Measurements from ENCODE around the gene CENPT.
"Not testable (repeated sequence)": the region's sequence is repeated elsewhere in the genome, so short reads cannot be mapped to it uniquely, and the experiment has no call there.

Gene CENPT

DNA sequence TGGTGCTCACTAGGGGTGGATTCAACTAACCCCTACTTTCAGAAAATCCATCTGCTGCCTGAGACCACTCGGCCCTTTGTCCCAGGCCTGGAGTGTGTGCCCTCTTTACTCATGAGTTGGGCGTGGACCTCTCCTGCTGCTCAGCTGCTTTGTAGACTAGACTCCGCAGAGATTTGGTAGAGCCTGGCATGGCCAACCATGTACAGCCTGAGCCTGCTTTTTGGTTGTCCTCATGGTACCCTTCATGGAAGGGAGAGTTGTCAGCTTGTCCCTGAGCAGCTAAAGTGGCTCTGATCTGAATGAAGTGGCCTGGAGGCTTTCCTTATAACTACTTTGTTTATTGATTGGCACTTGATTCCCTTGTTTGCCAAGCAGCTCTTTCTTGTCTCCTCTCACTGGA, 26.9 kb upstream of the CENPT start:
- DNase-seq, result no peak

DNA sequence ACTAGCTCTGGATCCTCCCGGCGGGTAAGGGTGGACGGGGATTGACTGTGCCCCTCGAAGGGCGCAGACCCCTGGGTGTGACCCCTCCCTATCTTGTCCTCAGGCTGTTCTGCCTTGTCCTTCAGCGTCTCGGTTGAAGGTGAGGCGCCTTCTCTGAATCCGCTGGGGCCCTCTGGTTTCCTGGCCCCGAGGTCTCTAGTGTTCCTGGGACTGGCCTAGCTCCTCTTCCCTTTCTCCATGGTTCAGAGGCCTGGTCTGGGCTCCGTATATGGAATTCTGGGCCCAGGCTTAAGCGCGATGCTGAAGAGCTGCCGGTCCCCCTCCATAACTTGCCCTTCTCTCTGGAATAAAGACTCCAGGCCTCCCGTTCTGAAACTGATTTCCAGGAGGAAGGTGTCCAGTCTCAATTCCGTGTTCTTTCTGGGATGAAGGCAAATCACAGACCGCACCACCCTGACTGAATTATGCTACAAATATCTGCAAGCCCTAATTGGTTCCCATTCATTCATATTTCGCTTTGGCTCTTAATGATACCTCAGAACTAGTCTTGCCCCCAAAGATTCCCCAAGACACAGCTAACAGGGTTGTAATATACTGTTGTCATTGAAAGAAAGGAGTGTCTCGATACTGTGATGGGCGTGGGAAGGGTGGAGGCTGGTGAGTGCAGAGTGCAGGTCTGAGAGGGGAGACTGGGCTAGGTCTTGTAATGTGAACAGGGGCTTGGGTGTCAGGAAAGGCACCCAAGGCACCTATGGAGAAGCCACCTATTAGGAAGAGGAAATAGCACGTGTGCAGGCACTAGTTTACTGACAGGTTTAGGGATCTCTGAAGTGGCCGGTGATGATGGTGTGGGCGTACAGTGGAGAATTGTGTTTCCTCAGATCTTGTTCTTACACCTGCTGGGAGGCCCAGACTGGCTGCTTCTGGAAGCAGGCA, 26.2 kb upstream of the CENPT start:
- DNase-seq, result no peak

DNA sequence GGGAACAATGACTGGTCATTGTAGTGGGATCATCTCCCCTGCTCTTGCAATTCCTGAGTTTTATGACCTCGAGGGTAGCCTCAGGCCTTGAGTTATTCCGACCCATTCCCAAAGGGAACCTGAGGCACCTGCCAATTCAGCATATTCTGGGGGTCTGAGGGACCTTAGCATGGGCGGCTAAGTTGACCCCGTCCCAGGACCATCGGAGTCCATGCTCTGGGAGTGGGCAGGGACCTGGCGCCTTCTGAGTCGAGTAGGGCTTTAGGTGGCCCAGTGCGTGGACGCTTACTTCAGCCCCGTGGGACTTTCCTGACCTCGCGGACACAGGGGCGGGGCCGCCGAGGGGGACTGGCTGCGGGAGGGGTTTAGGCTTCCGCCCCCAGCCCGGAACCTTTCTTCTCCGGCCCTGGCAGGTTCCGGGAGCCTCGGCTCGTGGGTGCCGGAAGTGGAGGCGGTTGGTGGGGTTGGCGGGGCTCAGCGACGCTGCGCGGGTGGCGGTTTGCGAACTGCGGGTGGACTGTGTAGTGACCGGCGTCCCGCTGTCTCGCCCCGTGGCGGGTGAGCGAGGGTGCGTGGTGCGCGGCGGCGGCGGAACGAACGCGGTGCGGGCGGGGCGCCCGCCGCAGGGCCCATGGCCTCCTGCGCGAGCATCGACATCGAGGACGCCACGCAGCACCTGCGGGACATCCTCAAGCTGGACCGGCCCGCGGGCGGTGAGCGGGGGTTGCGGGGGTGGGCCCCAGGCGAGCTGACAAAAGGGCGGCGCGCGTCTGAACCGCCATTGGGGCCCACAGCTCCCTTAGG, 25.3 kb upstream of the CENPT start, which contains the start of gene EDC4:
EDC4 (plus strand) TSS at position 422 of the 804 bp plus-strand sequence; CDS start at position 632, 210 bp downstream.
- DNase-seq, result peak; percentile 32

DNA sequence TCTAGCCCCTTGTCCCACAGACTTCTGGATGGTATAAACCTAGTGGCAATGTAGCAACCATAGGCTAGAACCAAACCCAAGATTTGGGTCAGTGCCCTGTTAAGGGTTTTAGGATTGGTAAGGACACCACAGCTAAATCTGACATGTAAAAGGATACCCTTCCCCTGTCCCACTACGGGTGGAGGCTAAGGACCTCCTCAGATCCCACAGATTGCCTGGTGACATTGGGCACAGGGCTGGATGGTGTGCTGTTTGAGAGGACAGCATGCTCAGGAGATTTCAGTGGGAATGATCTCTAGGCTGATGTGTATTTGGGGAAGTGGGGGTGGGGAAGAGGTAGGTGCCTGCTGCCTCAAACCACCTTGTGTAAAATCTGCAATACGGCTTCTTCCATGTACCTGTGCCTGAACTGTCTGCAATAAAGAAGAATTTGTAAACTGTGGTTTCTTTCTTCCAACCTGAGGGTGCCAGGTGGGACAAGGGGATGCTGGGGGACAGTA, 24.7 kb upstream of the CENPT start:
- DNase-seq, result no peak

DNA sequence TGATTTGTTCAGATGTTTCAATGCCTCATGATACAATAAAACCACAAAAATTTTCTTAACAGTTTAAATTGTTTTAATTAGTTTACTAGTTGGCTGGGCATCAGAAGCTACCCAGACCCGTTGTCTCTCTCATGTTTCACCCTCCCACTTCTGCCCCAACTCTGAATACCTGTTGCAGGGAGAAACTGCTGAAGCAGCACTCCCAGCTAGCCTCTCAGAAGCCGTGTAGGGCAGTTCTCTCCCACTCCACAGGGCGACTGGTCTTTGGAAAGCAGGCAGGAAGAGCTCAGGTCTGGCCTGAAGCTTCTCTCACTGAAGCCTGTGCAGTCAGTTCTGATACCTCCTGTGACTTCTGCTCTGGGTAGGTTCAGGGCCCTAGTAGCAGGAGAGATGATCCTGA, 23.8 kb upstream of the CENPT start:
- DNase-seq, result no peak

DNA sequence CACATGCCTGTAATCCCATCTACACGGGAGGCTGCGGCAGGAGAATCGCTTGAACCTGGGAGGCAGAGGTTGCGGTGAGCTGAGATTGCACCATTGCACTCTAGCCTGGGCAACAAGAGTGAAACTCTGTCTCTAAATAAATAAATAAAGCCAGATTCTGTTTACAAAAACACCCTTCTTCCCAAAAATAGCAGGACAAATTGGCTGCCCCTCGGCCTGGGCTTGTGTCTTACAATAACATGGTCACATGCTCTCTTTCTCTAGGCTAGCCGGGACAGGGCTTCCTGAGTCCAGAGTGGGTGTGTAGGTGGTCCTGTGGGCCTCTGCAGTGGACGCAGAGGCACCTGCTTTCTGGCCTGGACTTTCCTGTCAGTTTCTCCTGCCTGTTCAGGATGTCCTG, 22.2 kb upstream of the CENPT start:
- DNase-seq, result no peak

DNA sequence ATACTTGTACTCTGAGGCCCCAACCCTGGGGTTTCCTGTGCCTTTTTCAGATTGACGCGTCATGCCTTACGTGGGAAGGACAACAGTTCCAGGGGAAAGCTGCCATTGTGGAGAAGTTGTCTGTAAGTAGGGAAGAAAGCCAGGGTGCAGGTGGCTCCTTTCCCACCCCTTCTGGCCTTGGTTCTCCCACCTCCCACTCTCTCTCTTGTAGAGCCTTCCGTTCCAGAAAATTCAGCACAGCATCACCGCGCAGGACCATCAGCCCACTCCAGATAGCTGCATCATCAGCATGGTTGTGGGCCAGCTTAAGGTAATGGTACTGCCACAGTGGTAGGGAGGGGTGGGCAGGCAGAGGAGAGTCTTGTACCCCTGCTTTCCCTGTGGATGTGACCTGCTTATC, 20.8 kb upstream of the CENPT start:
- no peak for DNase-seq

DNA sequence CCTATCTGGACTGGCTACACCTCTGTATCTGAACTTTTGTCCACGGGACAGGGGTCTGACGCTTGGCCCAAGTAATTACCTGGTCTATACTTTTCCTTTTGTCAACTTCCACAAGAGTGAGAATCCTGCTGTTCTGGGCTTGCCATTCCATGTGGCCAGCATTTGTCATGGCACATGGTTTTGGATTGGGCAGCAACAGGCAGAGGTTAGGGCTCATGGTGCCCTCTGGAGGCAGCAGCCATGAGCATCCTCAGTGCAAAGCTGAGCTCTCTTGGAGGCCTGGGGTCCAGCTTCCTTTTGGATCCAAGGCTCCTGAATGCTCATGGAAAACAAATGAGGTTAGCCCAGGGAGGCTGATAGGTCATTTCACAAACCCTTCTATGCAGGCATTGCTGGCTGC, 17.8 kb upstream of the CENPT start:
- no peak for DNase-seq

DNA sequence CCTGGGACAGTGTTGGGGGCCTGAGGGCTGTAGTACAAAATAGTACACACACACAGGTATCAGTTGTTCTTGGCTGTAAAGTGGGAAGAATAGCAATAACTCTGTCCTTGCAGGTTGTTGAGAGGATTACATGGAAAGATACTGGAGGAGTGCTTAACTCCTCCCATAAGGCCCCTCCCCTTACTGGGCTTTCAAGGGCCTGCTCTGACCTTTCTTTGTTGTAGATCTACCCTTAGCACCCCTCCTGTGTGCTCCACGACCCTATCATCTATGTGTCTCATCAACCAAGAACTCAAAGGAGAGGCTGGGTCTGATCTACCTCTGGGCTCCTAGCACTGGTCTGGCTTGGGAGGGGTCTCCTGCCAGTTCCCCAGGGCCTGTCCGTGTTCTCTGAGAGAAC, 17.1 kb upstream of the CENPT start:
- no peak for DNase-seq

DNA sequence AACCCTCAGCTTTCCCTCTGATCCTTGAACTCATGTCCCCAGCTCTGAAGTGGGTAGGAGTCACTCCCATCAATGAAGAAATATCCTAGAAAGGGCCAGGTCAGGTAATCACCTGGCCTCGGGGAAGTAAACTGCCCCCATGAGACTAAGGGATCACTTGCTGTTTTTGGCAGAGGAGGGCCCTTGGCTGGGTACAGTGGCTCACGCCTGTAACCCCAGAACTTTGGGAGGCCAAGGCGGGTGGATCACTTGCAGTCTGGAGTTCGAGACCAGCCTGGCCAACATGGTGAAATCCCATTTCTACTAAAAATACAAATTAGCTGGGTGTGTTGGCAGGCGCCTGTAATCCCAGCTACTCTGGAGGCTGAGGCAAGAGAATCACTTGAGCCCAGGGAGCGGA, 16.6 kb upstream of the CENPT start:
- DNase-seq, result not testable (repeated sequence)

DNA sequence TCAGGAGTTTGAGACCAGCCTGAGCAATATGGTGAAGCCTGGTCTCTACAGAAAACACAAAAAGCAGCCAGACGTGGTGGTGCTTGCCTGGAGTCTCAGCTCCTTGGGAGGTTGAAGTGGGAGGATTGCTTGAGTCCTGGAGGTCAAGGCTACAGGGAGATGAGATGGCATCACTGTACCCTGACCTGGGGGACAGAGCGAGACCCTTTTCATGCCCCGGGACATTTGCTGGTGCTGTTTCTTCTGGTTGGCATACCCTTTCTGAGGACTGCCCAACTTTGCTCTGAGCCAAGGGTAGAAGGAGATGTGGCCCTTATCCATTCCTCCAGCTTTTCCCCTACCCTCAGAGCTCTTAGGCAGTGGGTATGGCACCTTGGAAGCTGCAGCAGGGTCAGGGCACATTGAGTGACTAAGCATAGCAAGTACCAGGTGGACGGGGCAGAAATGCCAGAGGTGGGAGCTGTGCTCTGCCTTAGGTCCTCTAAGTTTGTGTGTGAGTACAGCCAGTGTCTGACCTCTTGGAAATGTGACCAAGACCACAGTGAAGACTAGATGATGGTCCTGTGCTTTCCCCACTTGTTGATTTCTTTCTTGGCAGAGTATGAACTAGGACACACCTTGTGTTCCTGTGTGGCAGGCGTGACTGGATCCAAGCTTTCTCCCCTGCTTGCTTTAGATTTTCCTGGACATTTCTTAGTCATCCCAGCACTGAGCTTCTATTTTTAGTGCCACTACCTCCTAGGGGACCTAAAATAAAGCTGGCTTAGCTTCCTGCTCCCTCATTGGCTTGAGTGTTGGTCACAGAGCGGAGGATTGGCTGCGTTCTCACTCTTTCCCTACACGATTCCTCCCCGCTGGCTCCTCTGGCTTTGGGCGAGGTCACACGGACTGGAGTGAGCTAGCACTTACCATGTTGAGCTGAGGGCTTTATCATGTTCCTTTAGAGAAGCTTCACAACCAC, 15.4 kb upstream of the CENPT start:
- DNase-seq, result no peak

DNA sequence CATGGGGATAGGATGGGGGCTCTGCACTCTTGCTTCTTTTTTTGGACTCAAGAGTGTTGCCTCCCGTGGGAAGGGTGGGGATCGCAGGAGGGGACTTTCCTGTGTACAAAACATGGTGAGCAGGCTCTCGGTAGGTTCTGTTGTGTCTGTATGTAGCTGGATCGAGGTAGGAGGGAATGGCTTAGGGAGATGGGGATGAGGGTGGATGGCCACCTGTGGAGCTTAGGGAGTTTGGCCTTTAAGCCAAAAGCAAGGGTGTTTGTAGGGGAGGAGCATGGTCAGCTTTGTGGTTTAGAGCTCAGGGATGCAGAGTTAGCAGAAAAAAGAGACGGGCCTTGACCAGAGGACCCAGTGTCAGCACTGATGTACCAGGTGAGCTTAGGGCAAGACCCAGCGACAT, 14.4 kb upstream of the CENPT start:
- DNase-seq, result no peak

DNA sequence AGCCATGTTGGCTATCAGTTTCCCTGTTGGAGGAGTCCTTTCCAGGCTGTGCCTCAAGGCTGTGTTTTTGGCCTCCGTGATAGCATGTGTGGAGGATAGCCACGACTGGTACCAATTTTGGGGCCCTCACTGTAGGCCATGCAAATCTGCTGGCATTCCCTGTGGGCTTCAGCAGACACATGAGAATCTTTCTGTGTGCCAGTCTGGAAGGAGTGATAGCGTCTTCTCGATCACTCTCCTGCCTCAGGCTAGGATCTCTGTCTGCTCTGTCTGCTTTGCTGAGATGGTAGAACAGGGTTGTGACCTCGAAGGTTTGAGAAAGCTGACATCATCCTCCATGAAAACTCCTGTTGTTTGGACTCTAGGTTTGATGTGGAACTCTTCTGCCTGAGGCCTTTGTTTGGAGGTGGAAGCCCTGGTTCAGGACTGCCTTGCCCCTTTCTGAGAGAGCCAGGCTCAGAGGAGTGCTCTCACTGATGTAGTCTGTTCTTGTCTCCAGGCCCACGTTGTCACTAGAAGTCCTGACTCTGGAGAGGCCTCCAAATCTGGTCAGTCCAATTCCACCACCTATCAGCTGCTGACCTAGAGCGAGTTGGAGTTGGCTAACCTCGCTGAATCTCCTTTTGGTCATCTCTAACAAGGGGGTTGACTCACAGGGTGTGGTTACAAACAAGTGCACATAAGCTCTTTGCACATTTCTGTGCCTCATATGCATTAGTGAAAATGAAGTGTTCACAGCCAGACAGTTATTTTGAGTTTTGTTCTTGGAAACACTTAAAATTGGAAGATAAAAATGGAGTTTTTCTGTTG, 13.3 kb upstream of the CENPT start:
- DNase-seq, result no peak

DNA sequence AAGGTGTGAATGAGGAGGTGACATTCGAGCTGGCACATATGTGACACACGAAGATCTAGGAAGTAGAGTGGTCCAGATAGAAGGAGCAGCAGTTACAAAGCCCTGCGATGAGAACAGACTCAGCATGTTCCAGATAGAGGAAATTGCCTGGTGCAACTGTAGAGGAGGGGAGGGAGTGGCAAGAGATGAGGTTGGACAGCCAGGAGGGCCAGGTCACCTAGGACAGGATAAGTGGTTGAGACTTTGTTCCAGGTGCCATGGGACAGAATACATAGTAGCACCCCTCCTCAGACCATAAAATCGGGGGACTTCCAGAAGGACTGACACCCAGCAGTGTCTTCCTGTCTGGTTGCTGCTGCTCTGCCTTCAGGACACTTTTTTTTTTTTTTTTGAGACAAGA, 11.0 kb upstream of the CENPT start:
- DNase-seq, result no peak

DNA sequence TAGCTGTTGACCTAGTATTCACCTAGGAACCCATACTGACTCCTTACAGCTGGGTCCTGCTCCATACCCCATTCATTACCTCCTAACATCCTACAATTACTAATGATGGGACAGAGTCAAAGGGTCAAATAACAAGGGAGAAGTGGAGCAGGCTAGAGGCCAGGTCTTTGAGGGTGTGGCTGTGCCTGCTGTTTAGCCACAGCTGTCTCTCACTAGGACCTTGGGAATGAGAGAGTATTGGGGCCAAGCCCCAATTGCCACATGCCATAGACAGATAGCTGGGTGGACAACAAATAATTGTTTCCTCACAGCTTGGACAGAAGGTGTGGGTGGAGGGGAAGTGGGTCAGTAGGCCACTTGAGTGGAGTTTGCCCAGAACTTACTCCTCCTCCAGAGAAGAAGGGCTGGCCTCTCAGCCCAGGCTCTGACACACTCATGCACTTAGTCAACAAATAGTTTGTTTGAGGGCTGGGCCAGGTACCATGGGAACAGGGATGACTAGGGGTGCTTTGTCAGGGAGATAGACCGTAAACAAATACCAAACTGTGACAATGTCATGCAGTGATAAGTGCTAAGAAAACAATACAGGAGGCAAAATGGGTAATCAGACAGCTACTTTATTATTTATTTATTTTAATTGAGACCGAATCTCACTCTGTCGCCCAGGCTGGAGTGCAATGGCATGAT, 10.2 kb upstream of the CENPT start:
- peak; percentile 67 for DNase-seq

DNA sequence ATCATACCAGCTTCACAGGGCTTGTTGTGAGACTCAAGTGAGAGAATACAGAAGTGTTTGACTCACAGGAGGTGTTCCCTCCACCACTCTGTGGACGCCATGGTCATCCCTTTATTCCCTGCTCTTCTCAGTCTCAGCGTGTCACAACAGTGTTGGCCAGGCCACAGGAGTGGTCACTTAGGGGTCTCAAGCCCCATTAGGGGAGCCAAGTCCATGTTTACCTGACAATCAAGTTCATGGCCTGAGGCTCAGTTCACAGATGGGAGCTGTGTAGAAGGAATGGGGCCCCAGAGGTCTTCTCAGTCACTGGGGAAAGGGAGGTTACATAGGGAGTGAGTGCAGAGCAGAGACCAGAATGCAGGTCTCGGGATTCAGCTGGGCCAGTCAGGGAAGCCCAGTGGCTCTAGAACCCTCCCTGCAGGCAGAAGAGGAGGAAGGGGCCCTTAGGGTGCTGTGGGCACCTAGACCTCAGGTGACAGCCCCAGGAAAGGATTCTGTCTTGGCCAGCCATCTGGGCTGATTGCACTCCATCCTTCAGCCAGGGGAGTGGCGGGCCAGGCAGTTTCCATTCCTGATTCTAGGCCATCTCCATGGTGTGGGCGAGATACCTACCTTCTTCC, 9.5 kb upstream of the CENPT start:
- DNase-seq, result no peak

DNA sequence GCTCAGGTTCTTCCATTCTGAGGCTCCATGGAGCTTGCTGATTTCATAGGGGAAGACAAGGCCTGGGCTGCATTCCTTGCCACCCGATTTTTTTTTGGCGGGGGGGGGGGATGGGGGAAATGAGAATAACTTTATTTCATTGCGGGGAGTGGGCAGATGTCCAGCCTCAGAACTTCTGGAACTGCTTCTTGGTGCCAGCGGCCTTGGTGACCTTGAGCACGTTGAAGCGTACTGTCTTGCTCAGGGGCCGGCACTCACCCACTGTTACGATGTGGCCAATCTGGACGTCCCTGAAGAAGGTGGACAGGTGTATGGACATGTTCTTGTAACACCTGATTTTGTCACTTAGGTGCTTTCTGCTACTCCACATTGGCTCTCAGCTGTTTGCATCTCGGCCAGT, 8.3 kb upstream of the CENPT start:
- no peak for DNase-seq

DNA sequence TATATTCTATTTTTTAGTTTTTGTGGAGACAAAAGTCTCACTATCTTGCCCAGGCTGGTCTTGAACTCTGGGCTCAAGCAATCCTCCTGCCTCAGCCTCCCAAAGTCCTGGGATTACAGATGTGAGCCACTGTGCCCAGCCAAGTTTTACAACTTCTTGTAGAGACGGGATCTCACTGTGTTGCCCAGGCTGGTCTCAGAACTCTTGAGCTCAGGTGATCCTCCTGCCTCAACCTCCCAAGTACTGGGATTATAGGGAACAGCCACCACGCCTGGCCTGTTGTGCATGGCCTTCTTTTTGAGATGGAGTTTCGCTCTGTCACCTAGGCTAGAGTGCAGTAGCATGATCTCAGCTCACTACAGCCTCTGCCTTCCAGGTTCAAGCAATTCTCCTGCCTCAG, 6.2 kb upstream of the CENPT start:
- DNase-seq, result no peak

DNA sequence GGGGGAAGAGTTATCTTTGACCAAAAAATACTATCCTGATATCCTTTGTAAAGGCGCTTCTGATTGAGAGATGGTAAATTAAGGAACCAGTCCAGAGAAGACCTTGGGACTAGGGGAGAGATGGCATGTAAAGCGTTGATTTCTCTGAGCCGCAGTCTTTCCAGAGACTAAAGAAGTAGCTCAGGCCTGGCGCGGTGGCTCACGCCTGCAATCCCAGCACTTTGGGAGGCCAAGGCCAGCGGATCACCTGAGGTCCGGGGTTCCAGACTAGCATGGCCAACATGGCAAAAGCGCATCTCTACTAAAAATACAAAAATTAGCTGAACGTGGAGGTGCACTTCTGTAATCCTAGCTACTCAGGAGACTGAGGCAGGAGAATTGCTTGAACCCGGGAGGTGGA, 625 bp upstream of the CENPT start:
- DNase-seq, result no peak

DNA sequence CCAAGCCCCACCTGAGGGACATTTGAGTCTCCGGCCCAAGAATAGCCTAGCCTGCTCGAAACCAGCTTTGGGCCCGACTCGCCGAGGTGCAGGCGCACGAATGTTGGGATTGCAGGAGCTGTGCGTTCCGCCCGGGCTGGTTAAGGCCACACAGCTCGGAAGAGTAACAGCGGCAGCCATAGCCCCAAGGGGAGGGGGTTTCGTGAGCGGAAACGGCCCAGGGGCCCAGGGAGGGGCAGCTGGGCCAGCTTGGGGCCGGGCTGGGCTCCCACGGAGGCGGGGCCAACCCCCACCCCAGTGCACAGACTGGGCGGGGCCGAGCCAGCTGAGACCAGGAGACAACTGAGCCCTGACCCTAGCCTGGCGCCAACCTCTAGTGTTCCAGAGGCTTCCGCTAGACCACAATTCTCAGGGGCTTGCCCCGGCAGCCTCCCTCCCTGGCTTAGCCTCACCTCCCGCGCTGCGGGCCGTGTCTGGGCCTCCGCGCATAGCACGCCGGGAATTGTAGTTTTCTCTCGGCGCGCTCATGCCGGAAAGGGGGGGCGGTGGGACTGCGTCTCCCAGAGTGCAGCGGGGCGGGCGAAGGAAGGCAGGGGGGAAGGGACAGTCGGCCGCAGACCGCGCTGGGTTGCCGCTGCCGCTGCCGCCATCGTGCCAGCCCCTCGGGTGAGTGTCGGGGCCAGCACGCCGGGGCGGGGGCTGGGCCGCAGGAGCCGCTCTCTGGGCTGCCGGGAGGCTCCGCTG, 1.0 kb downstream of the CENPT start, which contains the start of gene NUTF2:
NUTF2 (plus strand) TSS at position 614 of the 744 bp plus-strand sequence. CDS start 18,198 bp downstream, outside the sequence.
- peak; percentile 87 for DNase-seq

All from NCI-H510A (cell line).